HAP-1 (cell line): Measurements from ENCODE around the gene BECN2.

ENCODE experiments used
- DNase-seq, 2 experiments: peaks; one replicate each; pipeline ENCODE4 v3.0.0-alpha.2; 2016 to 2020; ENCODE audit warnings: low spot score in 2 of 2
- H3K27me3 ChIP-seq: fragments of 250-450 bp; sonication (Bioruptor Pico); 2 replicates; pipeline ENCODE4 v1.5.1; 2020; ENCODE audit warnings: low read depth, mild to moderate bottlenecking, moderate library complexity
- H3K36me3 ChIP-seq: fragments of 250-450 bp; sonication (Bioruptor Pico); replicated peaks from 2 replicates; pipeline ENCODE4 v1.5.1; 2020; ENCODE audit warnings: mild to moderate bottlenecking
- H3K4me1 ChIP-seq: fragments of 250-450 bp; sonication (Bioruptor Pico); 2 replicates; pipeline ENCODE4 v1.5.1; 2020; ENCODE audit warnings: mild to moderate bottlenecking
- H3K4me3 ChIP-seq: fragments of 250-450 bp; sonication (Bioruptor Pico); 2 replicates; pipeline ENCODE4 v1.5.1; 2020; ENCODE audit warnings: mild to moderate bottlenecking, moderate library complexity
- H3K9me3 ChIP-seq: fragments of 250-450 bp; sonication (Bioruptor Pico); 2 replicates; pipeline ENCODE4 v1.5.1; 2020; ENCODE audit warnings: mild to moderate bottlenecking, moderate library complexity
- in situ Hi-C: fragments of 300-500 bp; cut with MboI; formaldehyde crosslinking; loops from 3 replicates; pipeline ENCODE4 v1.14.3; 2020; ENCODE audit warnings: low sequenced_read_pairs, inconsistent platforms, mixed read lengths

Gene BECN2

GRCh38 chr1:241957692-241958494 lies at the start of gene BECN2:
Gene BECN2 (plus strand): TSS chr1:241957767. CDS start chr1:241957767, 0 bp downstream.
- in situ Hi-C loops, result no loop called here
- no peak for DNase-seq

GRCh38 chr1:241916196-241916595 lies 41.4 kb upstream of the BECN2 start:
- in situ Hi-C loops, result no loop called here
- no peak for DNase-seq

More at GRCh38 chr1:241957692-241958494, at the start of gene BECN2:
- Histone ChIP-seq H3K36me3 (no peaks in the 10 kb centered on the region), H3K4me3 (no peak within 1 kb of the TSS), H3K27me3 (no peaks in the 10 kb centered on the region), H3K9me3 (no peaks in the 10 kb centered on the region), H3K4me1 (no peaks in the 10 kb centered on the region)

GRCh38 chr1:241917487-241917886 lies 40.1 kb upstream of the BECN2 start:
- in situ Hi-C loops, result no loop called here
- Histone ChIP-seq H3K36me3 (no peaks in the 10 kb centered on the region; the same call in 1 of the 2 replicates), H3K4me3 (no peak overlapping the region), H3K4me1 (no peaks in the 10 kb centered on the region), H3K9me3 (no peaks in the 10 kb centered on the region), H3K27me3 (no peaks in the 10 kb centered on the region)
- DNase-seq, result no peak

More at GRCh38 chr1:241916196-241916595, 41.4 kb upstream of the BECN2 start:
- Histone ChIP-seq H3K36me3 (no peaks in the 10 kb centered on the region; the same call in 1 of the 2 replicates), H3K9me3 (no peaks in the 10 kb centered on the region), H3K27me3 (no peaks in the 10 kb centered on the region), H3K4me1 (no peaks in the 10 kb centered on the region), H3K4me3 (no peak overlapping the region)

GRCh38 chr1:241918879-241919278 lies 38.7 kb upstream of the BECN2 start:
- Histone ChIP-seq H3K36me3 (no peaks in the 10 kb centered on the region), H3K4me3 (no peak overlapping the region), H3K4me1 (no peaks in the 10 kb centered on the region), H3K9me3 (no peaks in the 10 kb centered on the region), H3K27me3 (no peaks in the 10 kb centered on the region)
- in situ Hi-C loops, result no loop called here
- no peak for DNase-seq

- Histone ChIP-seq H3K36me3 (no peaks in the 10 kb centered on the region), H3K4me1 (no peaks in the 10 kb centered on the region), H3K9me3 (no peaks in the 10 kb centered on the region), H3K27me3 (no peaks in the 10 kb centered on the region), H3K4me3 (no peak overlapping the region)
- no peak for DNase-seq
- in situ Hi-C loops, result no loop called here
Measured at GRCh38 chr1:241924080-241924808, 33.3 kb upstream of the BECN2 start.

GRCh38 chr1:241926141-241926540 lies 31.4 kb upstream of the BECN2 start:
- DNase-seq, result no peak
- H3K4me1 ChIP-seq, result no peaks in the 10 kb centered on the region
- in situ Hi-C loops, result no loop called here
- H3K9me3 ChIP-seq, result no peaks in the 10 kb centered on the region
- H3K27me3 ChIP-seq, result no peaks in the 10 kb centered on the region
- no peak overlapping the region for H3K4me3 ChIP-seq
- H3K36me3 ChIP-seq, result no peaks in the 10 kb centered on the region

- in situ Hi-C loops, result no loop called here
- H3K9me3 ChIP-seq, result no peaks in the 10 kb centered on the region
- no peaks in the 10 kb centered on the region for H3K4me1 ChIP-seq
- DNase-seq, result no peak
- no peaks in the 10 kb centered on the region for H3K27me3 ChIP-seq
- no peak overlapping the region for H3K4me3 ChIP-seq
- H3K36me3 ChIP-seq, result no peaks in the 10 kb centered on the region
Measured at GRCh38 chr1:241927321-241927720, 30.2 kb upstream of the BECN2 start.

- H3K36me3 ChIP-seq, result no peaks in the 10 kb centered on the region
- H3K4me3 ChIP-seq, result no peak overlapping the region
- in situ Hi-C loops, result no loop called here
- no peaks in the 10 kb centered on the region for H3K9me3 ChIP-seq
- H3K27me3 ChIP-seq, result no peaks in the 10 kb centered on the region
- no peak for DNase-seq
- no peaks in the 10 kb centered on the region for H3K4me1 ChIP-seq
Measured at GRCh38 chr1:241932845-241933244, 24.7 kb upstream of the BECN2 start.

GRCh38 chr1:241934201-241934848 lies 23.2 kb upstream of the BECN2 start:
- Histone ChIP-seq H3K4me3 (no peak overlapping the region), H3K36me3 (no peaks in the 10 kb centered on the region), H3K4me1 (no peaks in the 10 kb centered on the region), H3K27me3 (no peaks in the 10 kb centered on the region), H3K9me3 (no peaks in the 10 kb centered on the region)
- in situ Hi-C loops, result no loop called here
- peak in 1 of 2 experiments; percentile 51 for DNase-seq

GRCh38 chr1:241934866-241935265 lies 22.7 kb upstream of the BECN2 start:
- in situ Hi-C loops, result no loop called here
- H3K36me3 ChIP-seq, result no peaks in the 10 kb centered on the region

GRCh38 chr1:241939798-241940197 lies 17.8 kb upstream of the BECN2 start:
- no peak overlapping the region for H3K4me3 ChIP-seq
- H3K9me3 ChIP-seq, result no peaks in the 10 kb centered on the region
- DNase-seq, result no peak
- in situ Hi-C loops, result no loop called here
- H3K36me3 ChIP-seq, result no peaks in the 10 kb centered on the region
- H3K27me3 ChIP-seq, result no peaks in the 10 kb centered on the region
- no peaks in the 10 kb centered on the region for H3K4me1 ChIP-seq

More at GRCh38 chr1:241934866-241935265, 22.7 kb upstream of the BECN2 start:
- no peaks in the 10 kb centered on the region for H3K27me3 ChIP-seq
- H3K9me3 ChIP-seq, result no peaks in the 10 kb centered on the region
- H3K4me1 ChIP-seq, result no peaks in the 10 kb centered on the region
- no peak overlapping the region for H3K4me3 ChIP-seq
- no peak for DNase-seq

GRCh38 chr1:241942738-241943137 lies 14.8 kb upstream of the BECN2 start:
- Histone ChIP-seq H3K9me3 (no peaks in the 10 kb centered on the region), H3K36me3 (no peaks in the 10 kb centered on the region), H3K4me1 (no peaks in the 10 kb centered on the region), H3K4me3 (no peak overlapping the region), H3K27me3 (no peaks in the 10 kb centered on the region)
- DNase-seq, result no peak
- in situ Hi-C loops, result no loop called here

- Histone ChIP-seq H3K36me3 (no peaks in the 10 kb centered on the region), H3K4me1 (no peaks in the 10 kb centered on the region), H3K4me3 (no peak overlapping the region), H3K27me3 (no peaks in the 10 kb centered on the region), H3K9me3 (no peaks in the 10 kb centered on the region)
- in situ Hi-C loops, result no loop called here
- DNase-seq, result no peak
Measured at GRCh38 chr1:241944300-241944699, 13.3 kb upstream of the BECN2 start.

GRCh38 chr1:241947354-241947753 lies 10.2 kb upstream of the BECN2 start:
- no peaks in the 10 kb centered on the region for H3K27me3 ChIP-seq
- H3K4me1 ChIP-seq, result no peaks in the 10 kb centered on the region
- no peaks in the 10 kb centered on the region for H3K36me3 ChIP-seq
- DNase-seq, result no peak
- H3K4me3 ChIP-seq, result no peak overlapping the region
- H3K9me3 ChIP-seq, result no peaks in the 10 kb centered on the region
- in situ Hi-C loops, result no loop called here
